Endothelial cell of umbilical vein (primary cell): Measurements from ENCODE around the gene CFAP65. TPM values are rescaled to one million over a fixed set of nuclear protein-coding genes. Genes with fewer than 3 reads are reported as not detected.
A peak's percentile ranks its signal among the peaks of the same experiment; 100 is the strongest.

Experiments used
- BruUV-seq: library from RNA; stranded (reverse); fragments of 400-500 nt; replicated peaks from 2 replicates; lab custom pipeline; 2021; lab: Mats Ljungman, UMichigan
- CTCF ChIA-PET: fragments of 300-600, 350-600 bp; sonication (Branson Sonifier 250); formaldehyde crosslinking; loops from one replicate; lab custom pipeline; 2021; ENCODE audit warnings: antibody characterized with exemption, inconsistent platforms; lab: Charles Lee
- POLR2A ChIA-PET: fragments of 300-600, 350-600 bp; sonication (Branson Sonifier 250); formaldehyde crosslinking; loops from one replicate; lab custom pipeline; 2021; ENCODE audit warnings: antibody characterized with exemption, inconsistent platforms; lab: Charles Lee
- DNase-seq: peaks from one replicate; pipeline ENCODE4 v3.0.0-alpha.2; 2011; ENCODE audit warnings: low read depth, low spot score
- FAIRE-seq: peaks from 2 replicates; lab custom pipeline; 2011; peaks lifted over from hg19 to GRCh38; lab: Jason Lieb, UNC
- H2AFZ ChIP-seq: 2 replicates; pipeline ENCODE4 v1.6.0; 2012; ENCODE audit warnings: low read depth, low read length, control low read depth, inconsistent platforms
- H3K27ac ChIP-seq: 2 replicates; pipeline ENCODE4 v1.5.1; 2011; ENCODE audit warnings: low read depth, mild to moderate bottlenecking, control low read depth, low read length, moderate library complexity; ENCODE audit not compliant: insufficient read depth
- H3K27me3 ChIP-seq, 2 experiments: 2 replicates each; pipeline versions ENCODE4 v1.6.0 to v1.6.1; 2011; ENCODE audit warnings: low read length in 2 of 2, mixed read lengths in 1 of 2; ENCODE audit not compliant: control insufficient read depth in 2 of 2, insufficient read depth in 2 of 2
- H3K36me3 ChIP-seq, 2 experiments: 2 replicates in 1 of 2; 3 replicates in 1 of 2; pipeline ENCODE4 v1.5.1; 2011; ENCODE audit warnings: low read length in 2 of 2, mild to moderate bottlenecking in 1 of 2, moderate library complexity in 1 of 2; ENCODE audit not compliant: control insufficient read depth in 2 of 2, insufficient read depth in 2 of 2; ENCODE audit errors: extremely low read depth in 1 of 2
- H3K4me1 ChIP-seq: 3 replicates; pipeline ENCODE4 v1.5.1; 2011; ENCODE audit warnings: mild to moderate bottlenecking, low read length; ENCODE audit not compliant: control insufficient read depth, insufficient read depth; ENCODE audit errors: extremely low read depth
- H3K4me2 ChIP-seq: 2 replicates; pipeline ENCODE4 v1.6.1; 2011; ENCODE audit warnings: low read length, control low read depth, mixed read lengths; ENCODE audit not compliant: insufficient read depth
- H3K4me3 ChIP-seq, 3 experiments: fragments of 200-600 bp in 1 of 3; sonication (generic), shearing (Covaris generic) in 1 of 3; replicated peaks in 1 of 3; 2 replicates each; pipeline ENCODE4 v1.5.1; 2011 to 2016; ENCODE audit warnings: control low read depth in 3 of 3, low read length in 3 of 3, mild to moderate bottlenecking in 2 of 3, inconsistent platforms in 1 of 3, low read depth in 1 of 3, moderate library complexity in 1 of 3; ENCODE audit not compliant: insufficient read depth in 1 of 3
- H3K79me2 ChIP-seq: 2 replicates; pipeline ENCODE4 v1.6.0; 2012; ENCODE audit warnings: low read length, inconsistent platforms; ENCODE audit not compliant: control insufficient read depth, insufficient read depth
- H3K9ac ChIP-seq: replicated peaks from 2 replicates; pipeline ENCODE3; 2011; ENCODE audit warnings: low read length, control low read depth; ENCODE audit not compliant: insufficient read depth; ENCODE audit errors: extremely low read depth
- H3K9me1 ChIP-seq: replicated peaks from 3 replicates; pipeline ENCODE4 v1.6.0; 2011; ENCODE audit warnings: mild to moderate bottlenecking, low read length; ENCODE audit not compliant: control insufficient read depth, insufficient read depth; ENCODE audit errors: extremely low read depth
- H3K9me3 ChIP-seq: replicated peaks from 2 replicates; pipeline ENCODE4 v1.5.1; 2012; ENCODE audit warnings: low read length, inconsistent platforms; ENCODE audit not compliant: control insufficient read depth, insufficient read depth
- H4K20me1 ChIP-seq: replicated peaks from 2 replicates; pipeline ENCODE3; 2011; ENCODE audit warnings: mild to moderate bottlenecking, low read length; ENCODE audit not compliant: control insufficient read depth, insufficient read depth; ENCODE audit errors: extremely low read depth
- EZH2 ChIP-seq: IDR thresholded peaks from 2 replicates; pipeline ENCODE4 v1.6.1; 2012; ENCODE audit warnings: borderline replicate concordance, low read depth, mild to moderate bottlenecking, moderate library complexity, low read length, inconsistent platforms; ENCODE audit not compliant: severe bottlenecking
- FOS ChIP-seq: IDR thresholded peaks from 2 replicates; pipeline ENCODE4 v1.6.1; 2011; ENCODE audit warnings: mild to moderate bottlenecking, low read length, moderate library complexity, borderline replicate concordance; ENCODE audit not compliant: insufficient read depth
- GATA2 ChIP-seq: IDR thresholded peaks from 2 replicates; pipeline ENCODE4 v1.7.0; 2011; ENCODE audit warnings: low read depth, mild to moderate bottlenecking, moderate library complexity, mixed read lengths, low read length; ENCODE audit not compliant: insufficient read length, insufficient read depth
- JUN ChIP-seq: IDR thresholded peaks from 2 replicates; pipeline ENCODE4 v1.6.1; 2011; ENCODE audit warnings: borderline replicate concordance, low read depth; ENCODE audit not compliant: insufficient read length, insufficient read depth
- MAX ChIP-seq: IDR thresholded peaks from 2 replicates; pipeline ENCODE4 v1.6.1; 2011; ENCODE audit not compliant: insufficient read depth, insufficient read length
- MYC ChIP-seq: IDR thresholded peaks from one replicate; pipeline ENCODE4 v1.6.1; 2011; ENCODE audit warnings: mild to moderate bottlenecking, low read depth, low read length
- POLR2A ChIP-seq: IDR thresholded peaks from 2 replicates; pipeline ENCODE4 v1.6.1; 2012; ENCODE audit warnings: low read depth, mild to moderate bottlenecking, control low read depth, low read length
- POLR2AphosphoS5 ChIP-seq: IDR thresholded peaks from 2 replicates; pipeline ENCODE4 v1.6.1; 2012; ENCODE audit warnings: low read depth, mild to moderate bottlenecking, control low read depth, low read length, moderate library complexity; ENCODE audit not compliant: insufficient read depth
- dilution Hi-C: fragments of 300-500 bp; cut with MboI; formaldehyde crosslinking; loops from one replicate; pipeline ENCODE4 v1.15.0; 2019; ENCODE audit warnings: low sequenced_read_pairs; ENCODE audit not compliant: extremely low pct_ligation_motif_present
- intact Hi-C: fragments of 100-400 bp; cut with micrococcal nuclease; formaldehyde crosslinking; loops from one replicate; pipeline ENCODE4 v1.10.0; 2022
- polyA plus RNA-seq, 4 experiments: library from polyadenylated mRNA; depleted of rRNA in 3 of 4; stranded (reverse) in 3 of 4; unstranded in 1 of 4; fragments of >200 nt; gene quantifications; 2 replicates each; pipeline versions ENCODE4 v1.2.1 to v1.2.3, GENCODE V29; 2011 to 2012; ENCODE audit warnings: missing spikeins in 1 of 4
- total RNA-seq: library from RNA; stranded (reverse); gene quantifications from 2 replicates; pipeline ENCODE4 v1.2.3, GENCODE V29; 2021
- TF ChIP-seq, protein P1 (sequence below), 2 donors: IDR thresholded peaks; 1 replicate in 1 of 2; 2 replicates in 1 of 2; pipeline ENCODE4 v1.5.1; 2011; ENCODE audit warnings: low read length in 2 of 2, mild to moderate bottlenecking in 2 of 2, moderate library complexity in 2 of 2, control low read depth in 1 of 2, inconsistent platforms in 1 of 2, low read depth in 1 of 2; ENCODE audit not compliant: insufficient read depth in 1 of 2; ENCODE audit errors: extremely low read depth in 1 of 2

The CFAP65 gene
- total and polyA plus RNA-seq, 2 donors (not counting 3 experiments of a cell fraction or from before 2014, with no cell fraction given), result 0.03 TPM; not detected in 1

- Histone ChIP-seq H3K9me3 (no peaks in the 10 kb centered on the region), H3K79me2 (no peaks in the 10 kb centered on the region), H2AFZ (no peak overlapping the region), H3K9me1 (no peaks in the 10 kb centered on the region), H3K4me1 (no peaks in the 10 kb centered on the region), H3K9ac (no peak overlapping the region), H4K20me1 (no peaks in the 10 kb centered on the region), H3K4me2 (no peak overlapping the region), H3K27ac (no peak overlapping the region), H3K36me3 (no peaks in the 10 kb centered on the region), H3K4me3 (no peak overlapping the region), H3K27me3 (peaks cover 53 to 68% of the 10 kb centered on the region in 2 experiments)
- intact Hi-C loops (no loop called here), dilution Hi-C loops (no loop called here)
- no TSS peak for BruUV-seq
- DNase-seq, result no peak
- CTCF ChIA-PET, result interaction anchor here (1.9 kb wide), 1 partner anchor 20 kb away, joined by 9 read pairs; no protein-coding TSS in a partner anchor
- POLR2A ChIA-PET, result no interaction called here
- FAIRE-seq, result no peak
- TF ChIP-seq EZH2, result peak; percentile 100
- TF ChIP-seq, protein P1, sequence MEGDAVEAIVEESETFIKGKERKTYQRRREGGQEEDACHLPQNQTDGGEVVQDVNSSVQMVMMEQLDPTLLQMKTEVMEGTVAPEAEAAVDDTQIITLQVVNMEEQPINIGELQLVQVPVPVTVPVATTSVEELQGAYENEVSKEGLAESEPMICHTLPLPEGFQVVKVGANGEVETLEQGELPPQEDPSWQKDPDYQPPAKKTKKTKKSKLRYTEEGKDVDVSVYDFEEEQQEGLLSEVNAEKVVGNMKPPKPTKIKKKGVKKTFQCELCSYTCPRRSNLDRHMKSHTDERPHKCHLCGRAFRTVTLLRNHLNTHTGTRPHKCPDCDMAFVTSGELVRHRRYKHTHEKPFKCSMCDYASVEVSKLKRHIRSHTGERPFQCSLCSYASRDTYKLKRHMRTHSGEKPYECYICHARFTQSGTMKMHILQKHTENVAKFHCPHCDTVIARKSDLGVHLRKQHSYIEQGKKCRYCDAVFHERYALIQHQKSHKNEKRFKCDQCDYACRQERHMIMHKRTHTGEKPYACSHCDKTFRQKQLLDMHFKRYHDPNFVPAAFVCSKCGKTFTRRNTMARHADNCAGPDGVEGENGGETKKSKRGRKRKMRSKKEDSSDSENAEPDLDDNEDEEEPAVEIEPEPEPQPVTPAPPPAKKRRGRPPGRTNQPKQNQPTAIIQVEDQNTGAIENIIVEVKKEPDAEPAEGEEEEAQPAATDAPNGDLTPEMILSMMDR (IDR thresholded peaks at IDR 0.05; ENCODE audit: extremely low read depth in 1 of 2, insufficient read depth in 1 of 2, low read depth in 1 of 2, low read length in 2 of 2), result no peak
Measured at GRCh38 chr2:218960309-218961165, 80.8 kb downstream of the CFAP65 start.

DNA sequence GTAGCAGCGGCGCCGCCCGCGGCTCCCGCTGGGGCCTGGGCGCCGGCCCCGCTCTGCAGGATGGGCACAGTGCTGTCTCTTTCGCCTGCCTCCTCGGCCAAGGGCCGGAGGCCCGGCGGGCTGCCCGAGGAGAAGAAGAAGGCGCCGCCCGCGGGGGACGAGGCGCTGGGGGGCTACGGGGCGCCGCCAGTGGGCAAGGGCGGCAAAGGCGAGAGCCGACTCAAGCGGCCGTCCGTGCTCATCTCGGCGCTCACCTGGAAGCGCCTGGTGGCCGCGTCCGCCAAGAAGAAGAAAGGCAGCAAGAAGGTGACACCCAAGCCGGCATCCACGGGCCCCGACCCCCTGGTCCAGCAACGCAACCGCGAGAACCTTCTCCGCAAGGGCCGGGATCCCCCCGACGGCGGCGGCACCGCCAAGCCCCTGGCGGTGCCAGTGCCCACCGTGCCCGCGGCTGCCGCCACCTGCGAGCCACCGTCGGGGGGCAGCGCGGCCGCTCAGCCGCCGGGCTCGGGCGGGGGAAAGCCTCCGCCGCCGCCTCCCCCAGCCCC lies 81.5 kb downstream of the CFAP65 start:
- no peak overlapping the region for H3K27ac ChIP-seq
- ChIA-PET CTCF (interaction anchor here (0.9 to 2.0 kb wide), 7 partner anchors 20 to 86 kb away, joined by 3 to 10 read pairs (median 5); no protein-coding TSS in a partner anchor), POLR2A (no interaction called here)
- BruUV-seq, result no TSS peak
- FAIRE-seq (no peak), DNase-seq (no peak)
- peak overlapping the region in 1 of 3 experiments; percentile 13 for H3K4me3 ChIP-seq
- H3K4me1 ChIP-seq, result no peaks in the 10 kb centered on the region
- intact Hi-C loops (no loop called here), dilution Hi-C loops (no loop called here)
- no peak overlapping the region for H2AFZ ChIP-seq
- no peaks in the 10 kb centered on the region for H3K36me3 ChIP-seq
- no peaks in the 10 kb centered on the region for H3K79me2 ChIP-seq
- H3K9ac ChIP-seq, result no peak overlapping the region
- TF ChIP-seq POLR2A (no peak), JUN (no peak), POLR2AphosphoS5 (no peak), FOS (no peak), EZH2 (no peak), MYC (no peak), MAX (no peak), GATA2 (no peak)
- TF ChIP-seq, protein P1 (IDR thresholded peaks at IDR 0.05; ENCODE audit: extremely low read depth in 1 of 2, insufficient read depth in 1 of 2, low read depth in 1 of 2, low read length in 2 of 2), result no peak
- H3K4me2 ChIP-seq, result peak overlapping the region; percentile 14
- no peaks in the 10 kb centered on the region for H3K9me1 ChIP-seq
- H3K9me3 ChIP-seq, result no peaks in the 10 kb centered on the region
- H3K27me3 ChIP-seq, result peaks cover 54 to 73% of the 10 kb centered on the region in 2 experiments
- H4K20me1 ChIP-seq, result no peaks in the 10 kb centered on the region
